ENCODE results near the gene FXYD4.
"Not testable (repeated sequence)": the region's sequence is repeated elsewhere in the genome, so short reads cannot be mapped to it uniquely, and the experiment has no call there.

FXYD4 gene

GRCh38 chr10:43333653-43334052 is 37.8 kb upstream of the FXYD4 start:
- Histone ChIP-seq H3K9me3 (ENCODE audit: insufficient read depth, low read depth, low read length) (no peaks in the 10 kb centered on the region), H3K4me3 (ENCODE audit: low read length, poor library complexity, severe bottlenecking) (no peak overlapping the region), H3K9me2 (replicated peaks; ENCODE audit: low read depth, low read length) (no peaks in the 10 kb centered on the region), H3F3A (ENCODE audit: low read depth) (no peaks in the 10 kb centered on the region), H3K9ac (ENCODE audit: low read depth, low read length, poor library complexity, severe bottlenecking) (no peak overlapping the region), H3K36me3 (ENCODE audit: insufficient read depth, low read length) (no peaks in the 10 kb centered on the region), H2AFZ (ENCODE audit: low read length) (no peak overlapping the region), H3K79me2 (ENCODE audit: insufficient read depth, low read length) (no peaks in the 10 kb centered on the region), H3K4me2 (ENCODE audit: low read depth, low read length, poor library complexity, severe bottlenecking) (no peak overlapping the region), H4K20me1 (ENCODE audit: insufficient read depth, low read length, poor library complexity, severe bottlenecking) (no peaks in the 10 kb centered on the region), H3K4me1 (ENCODE audit: insufficient read depth, low read length, poor library complexity, severe bottlenecking) (peaks cover 17% of the 10 kb centered on the region), H3K27me3 (ENCODE audit: insufficient read depth, low read length, poor library complexity, severe bottlenecking) (no peaks in the 10 kb centered on the region)
- TF ChIP-seq EZH2phosphoT487 (IDR thresholded peaks at IDR 0.05; ENCODE audit: borderline replicate concordance): no peak
- no peak for TF ChIP-seq CTCF (conservative IDR thresholded peaks at IDR 0.05; ENCODE audit: low read length)

GRCh38 chr10:43336061-43336460 is 35.4 kb upstream of the FXYD4 start:
- Histone ChIP-seq H4K20me1 (ENCODE audit: insufficient read depth, low read length, poor library complexity, severe bottlenecking) (no peaks in the 10 kb centered on the region), H3K9me3 (ENCODE audit: insufficient read depth, low read depth, low read length) (no peaks in the 10 kb centered on the region), H3K4me2 (ENCODE audit: low read depth, low read length, poor library complexity, severe bottlenecking) (no peak overlapping the region)

GRCh38 chr10:43336641-43337318 is 34.7 kb upstream of the FXYD4 start:
- TF ChIP-seq CTCF (conservative IDR thresholded peaks at IDR 0.05; ENCODE audit: low read length) (no peak), EZH2phosphoT487 (IDR thresholded peaks at IDR 0.05; ENCODE audit: borderline replicate concordance) (no peak)
- Histone ChIP-seq H3K4me2 (ENCODE audit: low read depth, low read length, poor library complexity, severe bottlenecking) (no peak overlapping the region), H4K20me1 (ENCODE audit: insufficient read depth, low read length, poor library complexity, severe bottlenecking) (no peaks in the 10 kb centered on the region), H3K27me3 (ENCODE audit: insufficient read depth, low read length, poor library complexity, severe bottlenecking) (no peaks in the 10 kb centered on the region), H3K79me2 (ENCODE audit: insufficient read depth, low read length) (no peaks in the 10 kb centered on the region), H3K36me3 (ENCODE audit: insufficient read depth, low read length) (no peaks in the 10 kb centered on the region), H3F3A (ENCODE audit: low read depth) (no peaks in the 10 kb centered on the region), H3K4me3 (ENCODE audit: low read length, poor library complexity, severe bottlenecking) (no peak overlapping the region), H3K9me3 (ENCODE audit: insufficient read depth, low read depth, low read length) (no peaks in the 10 kb centered on the region), H3K9ac (ENCODE audit: low read depth, low read length, poor library complexity, severe bottlenecking) (no peak overlapping the region), H2AFZ (ENCODE audit: low read length) (peak overlapping the region; percentile 57; the same call in 1 of the 2 replicates), H3K9me2 (replicated peaks; ENCODE audit: low read depth, low read length) (no peaks in the 10 kb centered on the region), H3K4me1 (ENCODE audit: insufficient read depth, low read length, poor library complexity, severe bottlenecking) (peaks cover 14% of the 10 kb centered on the region)

More at GRCh38 chr10:43336061-43336460, 35.4 kb upstream of the FXYD4 start:
- Histone ChIP-seq H3F3A (ENCODE audit: low read depth) (no peaks in the 10 kb centered on the region), H3K4me3 (ENCODE audit: low read length, poor library complexity, severe bottlenecking) (no peak overlapping the region), H3K36me3 (ENCODE audit: insufficient read depth, low read length) (no peaks in the 10 kb centered on the region), H3K9me2 (replicated peaks; ENCODE audit: low read depth, low read length) (no peaks in the 10 kb centered on the region), H3K4me1 (ENCODE audit: insufficient read depth, low read length, poor library complexity, severe bottlenecking) (peaks cover 17% of the 10 kb centered on the region), H3K79me2 (ENCODE audit: insufficient read depth, low read length) (no peaks in the 10 kb centered on the region), H3K27me3 (ENCODE audit: insufficient read depth, low read length, poor library complexity, severe bottlenecking) (no peaks in the 10 kb centered on the region), H2AFZ (ENCODE audit: low read length) (no peak overlapping the region), H3K9ac (ENCODE audit: low read depth, low read length, poor library complexity, severe bottlenecking) (no peak overlapping the region)
- TF ChIP-seq CTCF (conservative IDR thresholded peaks at IDR 0.05; ENCODE audit: low read length) (no peak), EZH2phosphoT487 (IDR thresholded peaks at IDR 0.05; ENCODE audit: borderline replicate concordance) (no peak)

- not testable (repeated sequence) for H3K9me2 ChIP-seq (replicated peaks; ENCODE audit: low read depth, low read length); H4K20me1 ChIP-seq (ENCODE audit: insufficient read depth, low read length, poor library complexity, severe bottlenecking)
Observed at GRCh38 chr10:43337536-43337935, 33.9 kb upstream of the FXYD4 start.

More at GRCh38 chr10:43337536-43337935, 33.9 kb upstream of the FXYD4 start:
- not testable (repeated sequence) for H2AFZ ChIP-seq (ENCODE audit: low read length); H3K79me2 ChIP-seq (ENCODE audit: insufficient read depth, low read length); H3K9ac ChIP-seq (ENCODE audit: low read depth, low read length, poor library complexity, severe bottlenecking); H3K9me3 ChIP-seq (ENCODE audit: insufficient read depth, low read depth, low read length); H3F3A ChIP-seq (ENCODE audit: low read depth); H3K4me2 ChIP-seq (ENCODE audit: low read depth, low read length, poor library complexity, severe bottlenecking); H3K27me3 ChIP-seq (ENCODE audit: insufficient read depth, low read length, poor library complexity, severe bottlenecking); H3K4me1 ChIP-seq (ENCODE audit: insufficient read depth, low read length, poor library complexity, severe bottlenecking); H3K4me3 ChIP-seq (ENCODE audit: low read length, poor library complexity, severe bottlenecking); H3K36me3 ChIP-seq (ENCODE audit: insufficient read depth, low read length)
